GM13977 (cell line): ENCODE measurements around the gene USP7.
A peak's percentile ranks its signal among the peaks of the same experiment; 100 is the strongest.

Source experiments
- DNase-seq: peaks from one replicate; pipeline ENCODE4 v3.0.0; 2012; ENCODE audit warnings: low spot score
- CTCF ChIP-seq: IDR thresholded peaks from 2 replicates; pipeline ENCODE4 v1.5.1; 2012; ENCODE audit warnings: mild to moderate bottlenecking, control low read depth; ENCODE audit not compliant: insufficient read depth; ENCODE audit errors: extremely low read depth, missing control alignments
- in situ Hi-C: fragments of 300-500 bp; cut with MboI; formaldehyde crosslinking; loops from one replicate; pipeline ENCODE4 v1.12.0; 2022; ENCODE audit warnings: low sequenced_read_pairs, low pct_unique_long_range_greater_than_20kb, mixed read lengths, inconsistent platforms; ENCODE audit not compliant: unreplicated experiment

Gene USP7

GRCh38 chr16:8852534-8852933, 111.2 kb downstream of the USP7 start:
- in situ Hi-C loops, result no loop called here
- no peak for DNase-seq
- TF ChIP-seq CTCF, result no peak

GRCh38 chr16:8851761-8852403, 111.8 kb downstream of the USP7 start:
- in situ Hi-C loops, result no loop called here
- no peak for TF ChIP-seq CTCF
- DNase-seq, result no peak

GRCh38 chr16:8850279-8850885, 113.3 kb downstream of the USP7 start:
- in situ Hi-C loops, result no loop called here
- DNase-seq, result peak; percentile 20

GRCh38 chr16:8849411-8850011, 114.2 kb downstream of the USP7 start:
- no peak for TF ChIP-seq CTCF
- no peak for DNase-seq
- in situ Hi-C loops, result no loop called here

More at GRCh38 chr16:8850279-8850885, 113.3 kb downstream of the USP7 start:
- no peak for TF ChIP-seq CTCF

GRCh38 chr16:8848939-8849391, 114.7 kb downstream of the USP7 start:
- no peak for DNase-seq
- in situ Hi-C loops, result no loop called here
- TF ChIP-seq CTCF, result no peak

- TF ChIP-seq CTCF, result no peak
- in situ Hi-C loops, result no loop called here
- no peak for DNase-seq
These were observed 115.3 kb downstream of the USP7 start for GRCh38 chr16:8848231-8848938.
